SK-N-SH (cell line): ENCODE data around the gene VWA5B1. TPM values are rescaled to one million over a fixed set of nuclear protein-coding genes. Genes with fewer than 3 reads are reported as not detected.

Experiments
- CTCF ChIA-PET: fragments of 300-600, 350-600 bp; formaldehyde crosslinking; extraction: SDS; loops from one replicate; lab custom pipeline; 2021; lab: Yijun Ruan, JAX
- POLR2A ChIA-PET: fragments of 350-600 bp; sonication (Branson Sonifier 250); formaldehyde crosslinking; extraction: SDS; loops from one replicate; lab custom pipeline; 2020; ENCODE audit warnings: antibody characterized with exemption, inconsistent platforms; lab: Yijun Ruan, JAX
- DNase-seq: peaks from one replicate; pipeline ENCODE4 v3.0.0; 2012
- H2AFZ ChIP-seq: fragments of 200-600 bp; sonication (generic); 2 replicates; pipeline ENCODE4 v1.8.1; 2016; ENCODE audit warnings: antibody characterized with exemption, mild to moderate bottlenecking, low read depth
- H3F3A ChIP-seq: fragments of 200-600 bp; sonication (generic); replicated peaks from 2 replicates; pipeline ENCODE3; 2016; ENCODE audit warnings: antibody characterized with exemption, mild to moderate bottlenecking; ENCODE audit not compliant: insufficient read depth
- H3K27ac ChIP-seq, 2 experiments: fragments of 200-500 bp in 1 of 2; fragments of 200-600 bp in 1 of 2; sonication (Bioruptor generic) in 1 of 2; sonication (generic), shearing (Covaris generic) in 1 of 2; 2 replicates each; pipeline versions ENCODE4 v1.5.1 to v1.6.1; 2014 to 2016; ENCODE audit warnings: low read depth in 2 of 2, inconsistent platforms in 1 of 2, low read length in 1 of 2, mild to moderate bottlenecking in 1 of 2, mixed read lengths in 1 of 2
- H3K27me3 ChIP-seq: fragments of 200-600 bp; sonication (generic), shearing (Covaris generic); 2 replicates; pipeline ENCODE4 v1.6.1; 2016; ENCODE audit warnings: mixed run types; ENCODE audit not compliant: insufficient read depth
- H3K36me3 ChIP-seq, 2 experiments: fragments of 200-500 bp in 1 of 2; fragments of 200-600 bp in 1 of 2; sonication (Bioruptor generic) in 1 of 2; sonication (generic) in 1 of 2; replicated peaks in 1 of 2; 2 replicates each; pipeline versions ENCODE3 to v1.5.1; 2014 to 2016; ENCODE audit warnings: low read length in 1 of 2, mild to moderate bottlenecking in 1 of 2; ENCODE audit not compliant: insufficient read depth in 2 of 2, control insufficient read depth in 1 of 2
- H3K4me1 ChIP-seq, 2 experiments: fragments of 200-500 bp in 1 of 2; fragments of 200-600 bp in 1 of 2; sonication (Bioruptor generic) in 1 of 2; sonication (generic), shearing (Covaris generic) in 1 of 2; 2 replicates each; pipeline versions ENCODE4 v1.5.1 to v1.6.1; 2014 to 2016; ENCODE audit warnings: low read depth in 1 of 2, low read length in 1 of 2, mixed run types in 1 of 2; ENCODE audit not compliant: insufficient read depth in 2 of 2, control insufficient read depth in 1 of 2
- H3K4me2 ChIP-seq: fragments of 200-600 bp; sonication (generic), shearing (Covaris generic); 2 replicates; pipeline ENCODE4 v1.6.1; 2017; ENCODE audit warnings: mixed run types
- H3K4me3 ChIP-seq, 2 experiments: fragments of 200-500 bp in 1 of 2; fragments of 200-600 bp in 1 of 2; sonication (Bioruptor generic) in 1 of 2; sonication (generic), shearing (Covaris generic) in 1 of 2; 2 replicates each; pipeline versions ENCODE4 v1.5.1 to v1.8.1; 2014 to 2016; ENCODE audit warnings: low read depth in 2 of 2, inconsistent platforms in 1 of 2, low read length in 1 of 2, mild to moderate bottlenecking in 1 of 2, mixed read lengths in 1 of 2, moderate library complexity in 1 of 2
- H3K79me2 ChIP-seq: fragments of 200-600 bp; sonication (generic); 2 replicates; pipeline ENCODE4 v1.8.1; 2017; ENCODE audit warnings: mild to moderate bottlenecking; ENCODE audit not compliant: insufficient read depth
- H3K9ac ChIP-seq: fragments of 200-600 bp; sonication (generic); 2 replicates; pipeline ENCODE4 v1.6.1; 2017; ENCODE audit warnings: mixed run types
- H3K9me2 ChIP-seq: fragments of 200-600 bp; sonication (generic); 2 replicates; pipeline ENCODE4 v1.6.1; 2017; ENCODE audit warnings: mixed run types
- H3K9me3 ChIP-seq: fragments of 200-600 bp; sonication (generic); 2 replicates; pipeline ENCODE4 v1.6.1; 2017; ENCODE audit warnings: mixed run types, mild to moderate bottlenecking, moderate library complexity
- H4K20me1 ChIP-seq: fragments of 200-600 bp; sonication (generic); 2 replicates; pipeline ENCODE4 v1.6.1; 2017; ENCODE audit warnings: mild to moderate bottlenecking, mixed run types; ENCODE audit not compliant: insufficient read depth
- EZH2phosphoT487 ChIP-seq: fragments of 200-600 bp; sonication (generic); IDR thresholded peaks from 2 replicates; pipeline ENCODE4 v1.6.1; 2017; ENCODE audit warnings: low read depth, mixed run types, mild to moderate bottlenecking, antibody characterized with exemption, moderate library complexity, borderline replicate concordance
- FOXM1 ChIP-seq: IDR thresholded peaks from 2 replicates; pipeline ENCODE4 v1.4.0; 2012; ENCODE audit warnings: low read depth, mild to moderate bottlenecking
- NFIC ChIP-seq: IDR thresholded peaks from 2 replicates; pipeline ENCODE4 v1.4.0; 2012; ENCODE audit warnings: borderline replicate concordance
- RFX5 ChIP-seq: IDR thresholded peaks from 2 replicates; pipeline ENCODE4 v1.6.1; 2012; ENCODE audit warnings: mild to moderate bottlenecking, improper control_type of control experiment, low read length
- RXRA ChIP-seq: IDR thresholded peaks from 2 replicates; pipeline ENCODE4 v1.4.0; 2012; ENCODE audit warnings: low read depth, mild to moderate bottlenecking, borderline replicate concordance
- SIN3A ChIP-seq: IDR thresholded peaks from 2 replicates; pipeline ENCODE4 v1.6.1; 2012; ENCODE audit warnings: low read depth, mild to moderate bottlenecking, low read length, moderate library complexity, borderline replicate concordance
- TCF12 ChIP-seq: IDR thresholded peaks from 2 replicates; pipeline ENCODE4 v1.4.0; 2012
- WGBS: methylation state at CpG from one replicate; pipeline ENCODE4 v1.1.6; 2017; ENCODE audit warnings: low lambda C conversion rate; 5-methylcytosine and 5-hydroxymethylcytosine counted together
- polyA plus RNA-seq, 3 experiments: library from polyadenylated mRNA; depleted of rRNA; stranded (reverse); fragments of >200 nt; gene quantifications; 2 replicates each; pipeline ENCODE4 v1.2.3, GENCODE V29; 2012
- TF ChIP-seq, protein P1 (sequence below): fragments of 200-600 bp; sonication (generic); IDR thresholded peaks from 2 replicates; pipeline ENCODE4 v1.6.1; 2017; ENCODE audit warnings: antibody characterized with exemption, mild to moderate bottlenecking, moderate library complexity
- TF ChIP-seq, protein P2 (sequence below): IDR thresholded peaks from 2 replicates; pipeline ENCODE4 v1.4.0; 2012; ENCODE audit warnings: low read depth
- TF ChIP-seq, protein P3 (sequence below): IDR thresholded peaks from 2 replicates; pipeline ENCODE4; 2012
- TF ChIP-seq, protein P4 (sequence below): IDR thresholded peaks from 2 replicates; pipeline ENCODE4 v1.6.1; 2012; ENCODE audit warnings: mild to moderate bottlenecking, low read depth, low read length, moderate library complexity

VWA5B1 gene
- polyA plus RNA-seq, 1 of the 3 experiments (the other 2 are of a cell fraction) = not detected

DNA sequence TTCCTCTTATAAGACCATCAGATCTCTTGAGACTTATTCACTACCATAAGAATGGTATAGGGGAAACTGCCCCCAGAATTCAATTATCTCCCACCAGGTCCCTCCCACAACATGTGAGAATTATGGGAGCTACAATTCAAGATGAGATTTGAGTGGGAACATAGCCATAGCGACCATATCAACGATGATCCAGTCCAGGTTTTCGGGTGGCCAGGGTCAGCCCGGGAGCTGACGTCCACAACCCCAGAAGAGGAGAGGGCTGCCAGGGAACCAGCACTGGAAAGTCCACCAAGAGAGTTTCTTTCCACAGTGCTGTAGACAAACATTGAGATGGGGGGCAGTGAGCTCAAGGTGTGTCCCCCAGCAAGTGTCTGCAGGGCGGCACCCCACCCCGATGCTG lies 88.4 kb downstream of the VWA5B1 start:
- Histone ChIP-seq H3K4me1 (no peaks in the 10 kb centered on the region; a peak in 1 of 4 replicates), H3K79me2 (no peaks in the 10 kb centered on the region), H3K36me3 (no peaks in the 10 kb centered on the region), H4K20me1 (no peaks in the 10 kb centered on the region), H3K4me2 (no peak overlapping the region), H3K27ac (no peak overlapping the region), H3K9ac (no peak overlapping the region), H3K27me3 (no peaks in the 10 kb centered on the region), H2AFZ (no peak overlapping the region), H3K9me2 (no peaks in the 10 kb centered on the region), H3K9me3 (no peaks in the 10 kb centered on the region), H3K4me3 (no peak overlapping the region), H3F3A (peaks cover 6% of the 10 kb centered on the region)
- 34% methylated on average over 5 of the region's 7 CpGs for WGBS
- ChIA-PET CTCF (interaction anchor here (0.9 to 3.7 kb wide), 8 partner anchors 9 to 115 kb away, joined by 3 to 22 read pairs (median 5); no protein-coding TSS in a partner anchor), POLR2A (no interaction called here)
- TF ChIP-seq SIN3A = no peak
- no peak for TF ChIP-seq RXRA
- TF ChIP-seq, protein P1, sequence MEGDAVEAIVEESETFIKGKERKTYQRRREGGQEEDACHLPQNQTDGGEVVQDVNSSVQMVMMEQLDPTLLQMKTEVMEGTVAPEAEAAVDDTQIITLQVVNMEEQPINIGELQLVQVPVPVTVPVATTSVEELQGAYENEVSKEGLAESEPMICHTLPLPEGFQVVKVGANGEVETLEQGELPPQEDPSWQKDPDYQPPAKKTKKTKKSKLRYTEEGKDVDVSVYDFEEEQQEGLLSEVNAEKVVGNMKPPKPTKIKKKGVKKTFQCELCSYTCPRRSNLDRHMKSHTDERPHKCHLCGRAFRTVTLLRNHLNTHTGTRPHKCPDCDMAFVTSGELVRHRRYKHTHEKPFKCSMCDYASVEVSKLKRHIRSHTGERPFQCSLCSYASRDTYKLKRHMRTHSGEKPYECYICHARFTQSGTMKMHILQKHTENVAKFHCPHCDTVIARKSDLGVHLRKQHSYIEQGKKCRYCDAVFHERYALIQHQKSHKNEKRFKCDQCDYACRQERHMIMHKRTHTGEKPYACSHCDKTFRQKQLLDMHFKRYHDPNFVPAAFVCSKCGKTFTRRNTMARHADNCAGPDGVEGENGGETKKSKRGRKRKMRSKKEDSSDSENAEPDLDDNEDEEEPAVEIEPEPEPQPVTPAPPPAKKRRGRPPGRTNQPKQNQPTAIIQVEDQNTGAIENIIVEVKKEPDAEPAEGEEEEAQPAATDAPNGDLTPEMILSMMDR = no peak
- TF ChIP-seq TCF12 = no peak
- TF ChIP-seq, protein P2, sequence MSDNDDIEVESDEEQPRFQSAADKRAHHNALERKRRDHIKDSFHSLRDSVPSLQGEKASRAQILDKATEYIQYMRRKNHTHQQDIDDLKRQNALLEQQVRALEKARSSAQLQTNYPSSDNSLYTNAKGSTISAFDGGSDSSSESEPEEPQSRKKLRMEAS = no peak
- TF ChIP-seq FOXM1 = no peak
- TF ChIP-seq NFIC = no peak
- TF ChIP-seq, protein P3, sequence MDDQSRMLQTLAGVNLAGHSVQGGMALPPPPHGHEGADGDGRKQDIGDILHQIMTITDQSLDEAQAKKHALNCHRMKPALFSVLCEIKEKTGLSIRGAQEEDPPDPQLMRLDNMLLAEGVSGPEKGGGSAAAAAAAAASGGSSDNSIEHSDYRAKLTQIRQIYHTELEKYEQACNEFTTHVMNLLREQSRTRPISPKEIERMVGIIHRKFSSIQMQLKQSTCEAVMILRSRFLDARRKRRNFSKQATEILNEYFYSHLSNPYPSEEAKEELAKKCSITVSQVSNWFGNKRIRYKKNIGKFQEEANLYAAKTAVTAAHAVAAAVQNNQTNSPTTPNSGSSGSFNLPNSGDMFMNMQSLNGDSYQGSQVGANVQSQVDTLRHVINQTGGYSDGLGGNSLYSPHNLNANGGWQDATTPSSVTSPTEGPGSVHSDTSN = no peak
- no peak for TF ChIP-seq EZH2phosphoT487
- TF ChIP-seq, protein P4, sequence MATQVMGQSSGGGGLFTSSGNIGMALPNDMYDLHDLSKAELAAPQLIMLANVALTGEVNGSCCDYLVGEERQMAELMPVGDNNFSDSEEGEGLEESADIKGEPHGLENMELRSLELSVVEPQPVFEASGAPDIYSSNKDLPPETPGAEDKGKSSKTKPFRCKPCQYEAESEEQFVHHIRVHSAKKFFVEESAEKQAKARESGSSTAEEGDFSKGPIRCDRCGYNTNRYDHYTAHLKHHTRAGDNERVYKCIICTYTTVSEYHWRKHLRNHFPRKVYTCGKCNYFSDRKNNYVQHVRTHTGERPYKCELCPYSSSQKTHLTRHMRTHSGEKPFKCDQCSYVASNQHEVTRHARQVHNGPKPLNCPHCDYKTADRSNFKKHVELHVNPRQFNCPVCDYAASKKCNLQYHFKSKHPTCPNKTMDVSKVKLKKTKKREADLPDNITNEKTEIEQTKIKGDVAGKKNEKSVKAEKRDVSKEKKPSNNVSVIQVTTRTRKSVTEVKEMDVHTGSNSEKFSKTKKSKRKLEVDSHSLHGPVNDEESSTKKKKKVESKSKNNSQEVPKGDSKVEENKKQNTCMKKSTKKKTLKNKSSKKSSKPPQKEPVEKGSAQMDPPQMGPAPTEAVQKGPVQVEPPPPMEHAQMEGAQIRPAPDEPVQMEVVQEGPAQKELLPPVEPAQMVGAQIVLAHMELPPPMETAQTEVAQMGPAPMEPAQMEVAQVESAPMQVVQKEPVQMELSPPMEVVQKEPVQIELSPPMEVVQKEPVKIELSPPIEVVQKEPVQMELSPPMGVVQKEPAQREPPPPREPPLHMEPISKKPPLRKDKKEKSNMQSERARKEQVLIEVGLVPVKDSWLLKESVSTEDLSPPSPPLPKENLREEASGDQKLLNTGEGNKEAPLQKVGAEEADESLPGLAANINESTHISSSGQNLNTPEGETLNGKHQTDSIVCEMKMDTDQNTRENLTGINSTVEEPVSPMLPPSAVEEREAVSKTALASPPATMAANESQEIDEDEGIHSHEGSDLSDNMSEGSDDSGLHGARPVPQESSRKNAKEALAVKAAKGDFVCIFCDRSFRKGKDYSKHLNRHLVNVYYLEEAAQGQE = no peak
- TF ChIP-seq RFX5 = no peak
- DNase-seq = no peak
